OCI-M1 (cell line): ENCODE data around the gene COASY.

Source experiments
- DNase-seq: peaks from one replicate; lab custom pipeline; 2025; lab: John Stamatoyannopoulos, UW

COASY gene

DNA sequence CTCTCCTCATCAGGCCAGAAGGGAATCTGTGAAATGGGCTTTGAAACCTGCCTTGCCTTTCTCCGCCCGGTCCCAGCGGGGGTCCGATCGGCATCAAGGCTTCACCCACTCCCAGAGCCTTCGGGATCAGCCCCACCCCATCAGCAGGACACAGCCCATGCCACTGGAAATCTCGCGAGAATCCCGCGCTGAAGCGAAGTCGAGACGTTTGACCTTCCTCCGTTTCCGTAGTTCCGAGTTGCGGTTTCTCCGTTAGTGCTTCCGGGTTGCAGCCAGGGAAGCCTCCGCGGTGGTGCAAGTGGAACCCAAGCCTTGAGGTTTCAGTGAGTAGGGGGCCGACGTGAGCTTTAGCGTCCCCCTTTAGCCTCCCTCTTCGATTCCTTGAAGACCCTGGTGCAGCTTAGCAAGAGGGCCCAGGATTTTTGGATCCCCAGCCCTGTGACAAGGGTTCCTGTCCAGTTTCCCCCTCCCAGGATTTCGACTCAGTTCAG is at the start of gene COASY:
TSS of gene COASY (plus strand) at position 252 of the 491 bp plus-strand sequence. CDS start 475 bp downstream, outside the sequence.
- peak; percentile 98 for DNase-seq

DNA sequence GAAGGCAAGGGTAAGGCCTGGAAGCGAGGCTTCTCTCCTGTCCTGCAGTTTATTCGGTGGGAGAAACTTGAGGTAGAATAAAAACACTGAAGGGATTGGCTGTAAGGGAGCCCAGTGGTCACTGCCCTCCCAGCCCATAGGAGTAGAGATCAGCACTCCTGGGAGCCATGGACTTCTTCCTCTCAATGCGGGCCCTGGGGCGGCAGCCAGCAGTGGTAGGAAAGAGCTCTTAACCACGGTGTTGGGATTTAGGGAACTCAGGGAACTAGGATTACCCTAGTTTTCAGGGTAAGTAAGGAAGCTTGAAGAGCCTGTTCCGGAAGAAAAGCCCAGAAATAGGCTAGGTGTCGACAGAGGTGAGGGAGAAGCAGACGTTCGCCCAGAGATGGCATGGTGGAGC is 49.7 kb upstream of the COASY start:
- no peak for DNase-seq

GRCh38 chr17:42512733-42513251 is 49.2 kb upstream of the COASY start:
- no peak for DNase-seq

DNA sequence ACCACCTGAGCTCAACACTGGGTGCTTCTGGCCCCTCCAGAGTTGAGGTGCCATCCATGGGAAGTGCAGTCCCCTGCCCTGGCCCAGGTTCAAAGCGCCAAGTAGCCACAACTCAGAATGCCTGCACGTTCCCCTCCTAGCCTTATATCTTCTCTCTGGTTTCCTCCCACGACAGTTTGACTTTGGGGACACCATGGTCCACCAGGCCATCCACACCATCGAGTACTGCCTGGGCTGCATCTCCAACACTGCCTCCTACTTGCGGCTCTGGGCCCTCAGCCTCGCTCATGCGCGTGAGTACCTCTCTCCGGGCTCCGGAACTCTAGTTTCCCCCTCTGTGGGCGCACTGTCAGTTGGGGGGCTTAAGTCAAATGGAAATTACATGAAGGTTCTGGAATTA is 48.3 kb upstream of the COASY start:
- no peak for DNase-seq

GRCh38 chr17:42514279-42514678 is 47.7 kb upstream of the COASY start:
- no peak for DNase-seq

DNA sequence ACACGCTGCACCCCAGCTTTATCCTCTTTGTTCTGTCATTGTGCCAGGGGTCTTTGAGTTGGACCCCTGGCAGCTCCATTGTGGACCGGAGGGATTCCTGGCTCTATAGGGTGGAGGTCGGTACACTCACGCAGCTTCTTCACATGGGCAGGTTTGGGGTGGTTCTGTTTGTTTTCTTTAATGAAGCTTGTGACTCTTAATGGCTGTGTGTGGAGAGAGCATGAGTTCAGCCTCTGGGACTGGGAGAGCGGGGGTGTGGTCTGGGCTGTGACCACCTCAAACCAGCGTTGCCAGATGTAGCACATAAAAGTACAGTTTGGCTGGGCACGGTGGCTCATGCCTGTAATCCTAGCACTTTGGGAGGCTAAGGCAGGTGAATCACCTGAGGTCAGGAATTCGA is 47.1 kb upstream of the COASY start:
- no peak for DNase-seq

- peak; percentile 92 for DNase-seq
Measured at GRCh38 chr17:42517516-42517915, 44.4 kb upstream of the COASY start.

- peak; percentile 64 for DNase-seq
Measured at GRCh38 chr17:42518046-42518754, 43.7 kb upstream of the COASY start.

- DNase-seq, result peak; percentile 93
Measured at GRCh38 chr17:42518755-42519545, 43.0 kb upstream of the COASY start.

- DNase-seq, result peak; percentile 84
Measured at GRCh38 chr17:42519546-42520491, 42.1 kb upstream of the COASY start.

DNA sequence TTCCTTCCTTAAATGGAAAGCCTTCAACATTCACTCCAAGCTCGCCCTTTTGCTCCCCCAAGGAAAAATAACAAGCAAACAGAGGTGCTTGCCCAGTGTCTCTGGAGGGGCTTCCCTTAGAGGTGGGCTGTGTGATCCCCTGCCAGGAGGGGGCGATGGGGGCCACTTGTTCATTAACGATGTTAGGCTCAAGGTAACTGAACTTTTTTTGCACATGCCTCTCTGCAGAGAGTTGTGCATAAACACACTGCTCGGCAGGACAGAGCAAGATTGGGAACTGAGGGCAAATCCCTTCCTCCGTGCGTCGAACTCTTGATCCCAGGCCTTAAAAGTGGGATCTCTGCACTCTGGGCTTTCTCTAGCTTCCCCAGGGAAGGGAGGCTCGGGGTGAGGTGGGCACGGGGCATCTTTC is 41.4 kb upstream of the COASY start:
- DNase-seq, result peak; percentile 47

GRCh38 chr17:42521036-42521435 is 40.9 kb upstream of the COASY start:
- no peak for DNase-seq

GRCh38 chr17:42521666-42522262 is 40.2 kb upstream of the COASY start:
- DNase-seq, result no peak

DNA sequence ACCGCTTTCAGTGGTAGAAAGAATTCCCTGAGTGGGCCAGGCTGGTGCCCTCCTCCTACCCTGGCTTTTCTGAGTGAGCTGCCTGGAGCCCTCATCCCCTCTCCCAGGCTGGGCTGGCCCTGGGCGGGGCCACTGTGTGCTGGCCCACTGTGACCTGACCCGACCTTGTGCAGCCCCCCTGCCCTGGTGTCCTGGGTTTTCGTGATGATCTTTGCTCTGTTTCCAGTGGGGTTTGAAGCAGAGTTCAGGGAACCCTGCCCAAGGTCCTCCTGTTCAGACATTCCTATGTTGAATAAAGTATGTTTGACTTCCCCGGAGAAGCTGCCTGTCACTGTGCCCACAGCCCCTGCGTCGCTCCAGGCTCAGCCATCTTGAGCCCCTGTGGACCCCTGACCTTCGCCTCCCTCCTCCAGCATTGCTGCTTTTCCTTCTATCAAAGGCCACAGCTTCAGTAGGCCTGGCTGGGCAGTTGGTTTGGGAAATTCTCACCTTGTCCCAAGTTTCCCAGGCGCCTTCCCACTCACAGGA is 39.6 kb upstream of the COASY start:
- DNase-seq, result no peak

DNA sequence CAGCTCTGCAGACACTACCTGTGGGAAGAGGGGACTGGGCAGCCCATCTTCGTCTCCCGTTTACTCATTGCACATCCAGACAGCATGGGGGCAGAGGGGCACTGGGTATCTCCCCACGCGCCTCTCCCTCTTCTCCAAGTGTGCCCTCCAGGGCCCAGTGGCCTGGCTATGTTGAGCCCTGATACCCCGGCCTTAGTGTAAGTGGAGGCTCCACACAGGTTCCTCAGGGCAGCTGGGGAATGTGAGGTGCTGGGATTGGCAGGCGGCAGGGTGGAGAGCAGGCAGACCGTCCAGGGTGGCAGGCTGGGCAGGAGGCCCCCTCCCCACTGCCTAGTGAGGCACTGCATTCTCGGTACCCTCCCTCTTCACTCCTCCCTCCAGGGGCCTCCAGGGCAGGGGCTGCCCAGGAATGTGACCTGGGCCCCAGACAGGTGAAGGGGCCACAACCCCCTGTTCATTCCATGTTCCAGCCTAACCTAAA is 39.1 kb upstream of the COASY start:
- no peak for DNase-seq

- no peak for DNase-seq
Measured at GRCh38 chr17:42525221-42525620, 36.7 kb upstream of the COASY start.

- no peak for DNase-seq
Measured at GRCh38 chr17:42526031-42526444, 35.9 kb upstream of the COASY start.

- no peak for DNase-seq
Measured at GRCh38 chr17:42527932-42528331, 34.0 kb upstream of the COASY start.

- no peak for DNase-seq
Measured at GRCh38 chr17:42529061-42529460, 32.9 kb upstream of the COASY start.

DNA sequence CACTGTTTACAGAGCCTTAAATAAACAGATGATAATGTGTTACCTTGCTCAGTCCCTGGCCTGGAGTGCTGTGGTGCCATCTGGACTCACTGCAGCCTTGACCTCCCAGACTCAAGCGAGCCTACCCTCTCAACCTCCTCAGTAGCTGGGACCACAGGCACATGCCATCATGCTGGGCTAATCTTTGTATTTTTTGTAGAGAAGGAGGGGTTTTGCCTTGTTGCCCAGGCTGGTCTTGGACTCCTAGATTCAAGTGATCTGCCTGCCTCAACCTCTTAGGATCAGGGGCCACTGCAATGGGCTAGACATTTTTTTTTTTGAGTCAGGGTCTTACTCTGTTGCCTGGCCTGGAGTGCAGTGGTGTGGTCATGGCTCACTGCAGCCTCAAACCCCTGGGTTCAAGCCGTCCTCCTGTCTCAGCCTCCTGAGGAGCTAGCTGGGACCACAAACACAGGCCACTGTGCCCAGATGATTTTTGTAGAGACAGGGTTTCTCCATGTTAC is 30.9 kb upstream of the COASY start:
- no peak for DNase-seq
